ENCODE results near the gene CRISP1.

- TF ChIP-seq CTCF (IDR thresholded peaks at IDR 0.05 in 8 of 11, conservative IDR thresholded peaks at IDR 0.05 in 3 of 11) (no peak), POLR2A (IDR thresholded peaks at IDR 0.05) (no peak), POLR2AphosphoS5 (IDR thresholded peaks at IDR 0.05) (no peak)
Observed at GRCh38 chr6:49813248-49813647, 53.1 kb downstream of the CRISP1 start.

All from spleen (tissue), 7 donors.